Measurements from ENCODE around the gene MS4A7. TPM values are rescaled to one million over a fixed set of nuclear protein-coding genes. Genes with fewer than 3 reads are reported as not detected.
A peak's percentile ranks its signal among the peaks of the same experiment; 100 is the strongest.
"Not testable (repeated sequence)": the region's sequence is repeated elsewhere in the genome, so short reads cannot be mapped to it uniquely, and the experiment has no call there.

MS4A7 gene, protein sequence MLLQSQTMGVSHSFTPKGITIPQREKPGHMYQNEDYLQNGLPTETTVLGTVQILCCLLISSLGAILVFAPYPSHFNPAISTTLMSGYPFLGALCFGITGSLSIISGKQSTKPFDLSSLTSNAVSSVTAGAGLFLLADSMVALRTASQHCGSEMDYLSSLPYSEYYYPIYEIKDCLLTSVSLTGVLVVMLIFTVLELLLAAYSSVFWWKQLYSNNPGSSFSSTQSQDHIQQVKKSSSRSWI
- total RNA-seq (2014; rRNA removed; shearing (Covaris generic)), result not detected in 2 replicates

- no peak for DNase-seq (ENCODE audit: low read depth)
Observed at GRCh38 chr11:60378354-60378753, at the start of gene MS4A7. TSS of gene MS4A7 (plus strand) at chr11:60378532. CDS start at chr11:60383142, 4,610 bp downstream.

DNA sequence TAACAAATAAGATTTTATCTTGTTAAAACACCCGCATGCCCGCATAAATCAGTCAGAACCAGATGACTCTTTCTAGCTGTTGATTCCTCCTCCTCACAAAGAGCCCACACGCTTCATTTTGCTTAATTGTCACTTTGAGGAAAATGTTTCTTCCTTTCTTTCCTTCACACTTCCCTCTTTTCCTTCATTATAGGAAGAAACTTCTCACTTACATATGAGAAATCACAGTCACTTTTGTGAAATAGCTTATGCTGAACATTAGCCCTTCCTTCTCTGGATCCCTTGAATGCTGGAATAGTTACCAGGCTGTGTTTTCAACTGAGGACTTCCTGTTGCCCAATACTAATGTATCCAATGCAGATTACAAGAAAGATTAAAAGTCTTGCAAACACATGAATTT, 45.5 kb upstream of the MS4A7 start:
- DNase-seq (ENCODE audit: low read depth), result no peak

DNA sequence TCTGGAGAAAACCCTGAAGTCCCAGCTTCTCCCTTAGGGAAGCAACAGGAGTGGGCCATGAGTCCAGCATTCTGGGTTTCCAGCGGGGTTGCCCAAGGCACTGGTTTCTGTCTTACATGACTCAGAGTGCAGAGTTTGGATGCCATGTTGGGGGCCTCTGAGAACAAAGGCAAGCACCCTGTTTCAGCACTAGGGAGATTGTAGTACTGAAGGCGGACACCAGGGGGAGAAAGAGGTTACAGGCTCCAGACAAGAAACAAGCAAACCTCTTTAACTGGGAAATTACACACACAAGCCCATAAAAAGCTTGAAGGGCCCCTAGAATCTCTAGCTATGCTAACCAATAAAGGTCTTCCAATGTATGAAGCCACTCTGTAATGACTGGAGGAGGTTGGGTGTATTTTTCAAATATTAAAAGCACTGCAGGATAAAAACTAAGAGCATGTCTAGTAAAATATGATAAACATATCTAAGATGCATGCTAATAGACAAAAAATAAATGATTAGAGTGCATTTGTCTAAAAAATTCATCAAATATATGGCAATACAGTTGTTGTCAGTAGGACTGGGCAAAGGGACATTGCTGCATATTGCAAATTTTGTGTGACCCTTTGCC, 44.2 kb upstream of the MS4A7 start:
- peak; percentile 67 for DNase-seq (ENCODE audit: low read depth)

- DNase-seq (ENCODE audit: low read depth), result no peak
Observed at GRCh38 chr11:60336767-60337391, 41.5 kb upstream of the MS4A7 start.

DNA sequence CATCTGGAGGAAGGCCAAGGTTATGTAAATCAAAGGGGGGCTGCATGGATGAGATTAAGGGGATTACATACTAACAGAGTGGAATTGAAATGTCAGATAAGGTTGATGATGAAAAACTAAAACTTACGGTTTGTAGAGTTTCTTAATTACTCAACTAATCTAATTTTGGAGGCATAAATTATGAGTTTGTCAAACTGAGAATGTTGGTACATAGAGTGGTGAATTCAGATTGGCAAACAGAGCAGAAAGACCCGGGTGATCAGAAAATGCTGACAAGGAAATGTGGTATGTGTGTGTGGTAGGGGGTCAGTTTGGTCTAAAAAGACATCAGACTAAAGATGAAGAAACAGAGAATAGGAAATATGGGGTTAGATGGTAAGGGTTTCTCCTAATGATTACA, 40.3 kb upstream of the MS4A7 start:
- no peak for DNase-seq (ENCODE audit: low read depth)

DNA sequence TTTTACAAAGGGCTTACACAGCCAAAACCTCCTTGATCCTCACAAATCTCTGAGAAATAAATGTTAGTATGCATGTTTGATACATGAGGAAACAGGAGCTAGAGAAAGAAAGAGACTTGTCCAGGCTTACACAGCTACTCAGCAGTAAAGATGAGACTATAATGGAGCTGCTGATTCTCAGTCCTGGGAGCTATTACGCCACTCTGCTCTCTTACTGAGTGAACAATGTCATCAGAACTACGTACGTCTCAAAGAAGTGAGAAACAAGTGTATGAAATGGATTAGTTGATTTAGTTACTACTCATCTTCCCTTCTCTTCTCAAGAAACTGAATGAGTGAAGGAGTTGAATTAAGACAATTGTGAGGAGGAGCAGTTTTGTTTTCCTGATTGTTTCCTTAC, 39.0 kb upstream of the MS4A7 start:
- DNase-seq (ENCODE audit: low read depth), result no peak

- no peak for DNase-seq (ENCODE audit: low read depth)
Observed at GRCh38 chr11:60343094-60343704, 35.1 kb upstream of the MS4A7 start.

DNA sequence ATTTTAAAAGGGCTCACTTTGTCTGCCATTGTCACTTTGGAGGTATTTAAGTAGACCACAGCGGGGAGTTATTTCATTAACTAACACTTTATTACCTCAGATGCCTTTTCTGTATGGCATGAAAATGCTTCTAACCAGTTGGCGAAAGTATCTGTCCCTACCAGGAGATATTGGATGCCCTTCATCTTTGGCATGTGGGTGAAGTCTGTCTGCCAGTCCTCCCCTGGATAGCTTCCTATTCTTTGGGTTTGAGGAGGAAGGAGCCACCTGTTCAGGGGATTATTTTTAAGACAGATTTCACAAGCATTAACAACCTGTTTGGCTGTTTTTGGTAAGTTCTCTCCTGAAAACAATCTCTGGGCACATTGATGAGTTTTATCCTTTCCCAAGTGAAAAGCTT, 34.2 kb upstream of the MS4A7 start:
- no peak for DNase-seq (ENCODE audit: low read depth)

DNA sequence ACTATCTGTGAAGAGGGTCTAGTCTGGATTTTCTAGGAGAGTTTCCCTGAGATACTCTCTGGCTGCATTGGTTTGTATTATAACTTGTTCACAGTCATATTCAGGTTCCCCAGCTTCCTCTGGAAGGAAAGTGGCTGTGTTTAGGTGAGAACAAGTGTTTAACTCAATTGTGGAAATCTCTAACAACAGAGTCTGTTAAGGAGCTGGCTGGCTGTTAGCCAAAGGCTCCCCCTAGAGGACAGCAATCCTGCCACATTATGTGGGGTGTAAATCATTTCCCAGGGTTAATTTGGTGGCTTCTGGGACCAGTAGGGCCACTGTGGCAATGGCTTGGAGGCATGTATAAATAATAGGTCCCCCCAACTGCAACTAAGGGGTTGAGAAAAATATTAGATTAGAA, 32.8 kb upstream of the MS4A7 start:
- DNase-seq (ENCODE audit: low read depth), result peak; percentile 31

- DNase-seq (ENCODE audit: low read depth), result no peak
Observed at GRCh38 chr11:60347084-60347797, 31.1 kb upstream of the MS4A7 start.

DNA sequence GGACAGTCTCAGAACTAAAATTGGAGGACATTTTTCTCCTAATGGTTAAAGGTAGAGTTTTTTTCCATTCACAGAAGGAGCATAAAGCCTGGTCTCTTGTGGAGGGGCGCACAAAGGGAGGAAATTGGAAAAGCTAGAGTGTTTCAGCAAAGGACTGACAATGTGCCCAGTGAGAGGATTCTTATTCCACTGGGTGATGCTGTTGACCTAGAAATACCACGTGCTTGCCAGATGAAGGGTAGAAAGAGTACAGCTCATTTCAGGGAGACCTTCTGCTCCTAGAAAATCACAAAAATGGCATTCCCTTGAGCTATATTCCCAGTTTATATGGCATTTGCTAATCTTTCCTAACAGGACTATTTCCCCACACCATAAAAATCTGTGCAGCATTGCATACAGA, 30.2 kb upstream of the MS4A7 start:
- DNase-seq (ENCODE audit: low read depth), result peak; percentile 8

DNA sequence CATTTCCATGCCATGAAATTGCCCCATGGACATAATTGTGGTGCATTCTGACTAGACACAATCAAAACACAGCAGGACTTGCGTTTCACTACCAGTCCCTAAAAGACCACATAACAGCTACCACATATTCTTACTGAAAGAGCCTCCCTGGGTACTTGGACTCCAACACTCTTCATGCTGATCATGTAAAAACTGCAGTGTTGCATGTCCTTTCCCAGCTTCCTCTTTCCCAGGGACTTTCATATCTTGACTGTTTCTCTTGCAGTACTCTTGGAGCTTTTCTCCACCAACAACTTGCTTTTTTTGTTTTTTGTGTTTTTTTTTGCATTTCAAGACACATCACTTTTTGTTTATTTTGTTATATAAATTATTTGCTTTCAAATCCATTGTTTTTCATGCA, 28.3 kb upstream of the MS4A7 start:
- DNase-seq (ENCODE audit: low read depth), result no peak

DNA sequence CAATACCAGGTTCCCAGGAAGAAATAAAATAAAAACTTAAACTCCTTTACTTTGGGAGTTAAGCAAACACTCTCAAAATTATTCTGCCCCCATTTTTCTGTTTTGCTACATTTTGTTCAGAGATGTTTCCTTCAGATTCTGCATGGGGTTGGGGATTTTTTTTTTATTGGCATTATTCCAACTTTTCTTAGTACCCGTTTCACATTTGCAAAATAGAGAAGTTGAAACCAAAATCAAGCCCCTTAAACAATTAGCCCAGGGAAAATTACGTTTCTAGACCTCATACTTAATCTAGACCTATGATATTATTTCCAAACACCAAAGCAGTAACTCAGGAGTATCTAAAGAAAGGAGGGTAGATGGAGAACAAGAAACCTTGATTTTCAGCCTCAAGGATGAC, 20.6 kb upstream of the MS4A7 start:
- no peak for DNase-seq (ENCODE audit: low read depth)

- DNase-seq (ENCODE audit: low read depth), result no peak
Observed at GRCh38 chr11:60360621-60361020, 17.7 kb upstream of the MS4A7 start.

GRCh38 chr11:60362241-60362640, 16.1 kb upstream of the MS4A7 start:
- no peak for DNase-seq (ENCODE audit: low read depth)

- peak; percentile 59 for DNase-seq (ENCODE audit: low read depth)
Observed at GRCh38 chr11:60363542-60364470, 14.5 kb upstream of the MS4A7 start.

GRCh38 chr11:60366262-60366904, 11.9 kb upstream of the MS4A7 start:
- not testable (repeated sequence) for DNase-seq (ENCODE audit: low read depth)

DNA sequence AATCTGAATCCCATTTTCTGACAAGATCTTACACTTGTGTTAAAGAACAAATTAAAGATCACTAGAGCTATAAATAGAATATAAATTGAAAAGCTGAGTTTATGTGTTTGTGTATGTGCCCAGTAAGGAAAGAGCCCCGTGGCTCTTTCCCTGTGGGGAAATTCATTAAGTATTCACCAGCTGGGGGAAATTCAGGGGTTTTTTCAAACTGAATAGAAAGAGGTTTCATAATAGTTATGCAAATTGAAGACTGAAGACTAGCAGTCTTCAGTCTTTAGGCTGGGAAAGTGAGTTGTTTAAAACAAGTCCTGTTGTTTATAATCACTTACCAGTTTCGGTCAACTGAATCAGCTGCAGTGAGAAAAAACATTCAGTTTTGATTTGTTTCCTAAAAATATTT, 11.3 kb upstream of the MS4A7 start:
- no peak for DNase-seq (ENCODE audit: low read depth)

- DNase-seq (ENCODE audit: low read depth), result peak; percentile 12
Observed at GRCh38 chr11:60367896-60368295, 10.4 kb upstream of the MS4A7 start.

DNA sequence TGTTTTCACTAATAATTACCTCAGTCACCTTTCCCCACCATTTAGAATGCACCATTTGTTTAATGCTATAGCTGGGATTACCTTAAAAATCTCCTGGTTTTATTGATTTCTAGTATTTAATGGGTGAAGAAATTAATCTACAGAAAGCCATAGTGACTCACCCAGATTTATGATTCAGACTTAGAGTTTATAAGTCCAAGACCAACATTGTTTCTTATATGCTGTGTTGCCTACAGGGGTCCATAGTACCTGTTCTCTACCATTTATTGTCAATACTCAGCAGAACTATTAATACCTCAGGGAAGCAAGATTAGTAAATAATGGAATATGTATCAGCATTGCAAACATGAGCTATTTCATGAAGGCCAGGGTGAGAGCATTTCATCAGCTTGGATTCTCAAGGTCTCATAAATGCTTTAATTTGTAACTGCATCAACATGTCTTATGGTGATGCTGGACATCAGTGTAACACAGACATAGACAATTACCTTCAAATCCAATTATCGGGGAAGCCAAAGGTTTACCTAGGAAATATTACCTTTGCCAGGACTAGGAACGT, 8.0 kb upstream of the MS4A7 start:
- no peak for DNase-seq (ENCODE audit: low read depth)

Data from Daoy (cell line).